ENCODE measurements around the gene KRTAP20-4. TPM values are rescaled to one million over a fixed set of nuclear protein-coding genes. Genes with fewer than 3 reads are reported as not detected.

KRTAP20-4 gene
- total RNA-seq, 1 donor from 2014 or later: not detected

DNA sequence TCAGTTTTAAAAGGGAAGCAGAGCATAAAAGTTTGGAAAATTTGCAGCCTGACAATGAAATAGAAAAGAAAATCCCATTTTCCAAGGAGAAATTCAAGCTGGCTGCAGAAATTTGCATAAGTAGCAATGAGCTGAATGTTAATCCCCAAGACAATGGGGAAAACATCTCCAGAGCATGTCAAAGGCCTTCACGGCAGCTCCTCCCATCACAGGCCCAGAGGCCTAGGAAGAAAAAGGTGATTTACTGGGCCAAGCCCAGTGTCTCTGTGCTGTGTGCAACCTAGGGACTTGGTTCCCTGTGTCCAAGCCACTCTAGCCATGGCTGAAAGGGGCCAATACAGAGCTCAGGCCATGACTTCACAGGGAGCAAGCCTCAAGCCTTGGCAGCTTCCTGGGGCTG is 48.3 kb downstream of the KRTAP20-4 start:
- no peak for ATAC-seq

Other genes with a start within 250 kb of the KRTAP20-4 start
- not detected for gene KRTAP13-2, start 248.4 kb upstream of the KRTAP20-4 start, total RNA-seq
- gene KRTAP13-1, start 224.6 kb upstream of the KRTAP20-4 start, total RNA-seq: not detected
- not detected for gene KRTAP13-3, start 194.7 kb upstream of the KRTAP20-4 start, total RNA-seq
- gene KRTAP13-4, start 190.4 kb upstream of the KRTAP20-4 start, total RNA-seq: not detected
- not detected for gene KRTAP15-1, start 180.4 kb upstream of the KRTAP20-4 start, total RNA-seq
- not detected for gene KRTAP19-1, start 140.3 kb upstream of the KRTAP20-4 start, total RNA-seq
- not detected for gene KRTAP19-2, start 133.2 kb upstream of the KRTAP20-4 start, total RNA-seq
- gene KRTAP19-3, start 128.6 kb upstream of the KRTAP20-4 start, total RNA-seq: not detected
- not detected for gene KRTAP19-4, start 123.5 kb upstream of the KRTAP20-4 start, total RNA-seq
- gene KRTAP19-5, start 118.5 kb upstream of the KRTAP20-4 start, total RNA-seq: not detected
- gene KRTAP19-6, start 78.8 kb upstream of the KRTAP20-4 start, total RNA-seq: not detected
- gene KRTAP19-7, start 59.3 kb upstream of the KRTAP20-4 start, total RNA-seq: not detected
- not detected for gene KRTAP22-2, start 30.2 kb upstream of the KRTAP20-4 start, total RNA-seq
- gene KRTAP6-3, start 28.2 kb upstream of the KRTAP20-4 start, total RNA-seq: not detected
- gene KRTAP6-2, start 21.7 kb upstream of the KRTAP20-4 start, total RNA-seq: not detected
- gene KRTAP22-1, start 19.5 kb upstream of the KRTAP20-4 start, total RNA-seq: not detected
- not detected for gene KRTAP6-1, start 6.7 kb upstream of the KRTAP20-4 start, total RNA-seq
- gene KRTAP20-1, start 4.2 kb upstream of the KRTAP20-4 start, total RNA-seq: not detected
- not detected for gene KRTAP20-2, start 14.6 kb downstream of the KRTAP20-4 start, total RNA-seq
- not detected for gene KRTAP20-3, start 22.2 kb downstream of the KRTAP20-4 start, total RNA-seq
- not detected for gene KRTAP21-3, start 98.2 kb downstream of the KRTAP20-4 start, total RNA-seq
- gene KRTAP21-2, start 126.6 kb downstream of the KRTAP20-4 start, total RNA-seq: not detected
- gene KRTAP21-1, start 134.8 kb downstream of the KRTAP20-4 start, total RNA-seq: not detected
- not detected for gene KRTAP8-1, start 192.6 kb downstream of the KRTAP20-4 start, total RNA-seq
- gene KRTAP7-1, start 209.1 kb downstream of the KRTAP20-4 start, total RNA-seq: not detected